Measurements from ENCODE around the gene PRRT4.
A peak's percentile ranks its signal among the peaks of the same experiment; 100 is the strongest.

Gene PRRT4

GRCh38 chr7:128404143-128404681 lies 42.7 kb upstream of the PRRT4 start:
- Histone ChIP-seq H3K4me1 (ENCODE audit: control insufficient read depth, insufficient read depth, low read length) (peaks cover 46% of the 10 kb centered on the region), H3K9me3 (ENCODE audit: control insufficient read depth, low read length) (no peaks in the 10 kb centered on the region), H3K4me3 (ENCODE audit: low read length) (peak overlapping the region; percentile 20), H3K27me3 (ENCODE audit: control insufficient read depth, insufficient read depth, low read length) (peaks cover 6% of the 10 kb centered on the region), H3K36me3 (ENCODE audit: control insufficient read depth, insufficient read depth, low read length) (peaks cover 16% of the 10 kb centered on the region), H3K9ac (ENCODE audit: low read length) (peak overlapping the region; percentile 68)

- Histone ChIP-seq H3K4me1 (ENCODE audit: control insufficient read depth, insufficient read depth, low read length) (peaks cover 41% of the 10 kb centered on the region), H3K9ac (ENCODE audit: low read length) (peak overlapping the region; percentile 54), H3K9me3 (ENCODE audit: control insufficient read depth, low read length) (no peaks in the 10 kb centered on the region), H3K36me3 (ENCODE audit: control insufficient read depth, insufficient read depth, low read length) (peaks cover 16% of the 10 kb centered on the region), H3K4me3 (ENCODE audit: low read length) (no peak overlapping the region), H3K27me3 (ENCODE audit: control insufficient read depth, insufficient read depth, low read length) (peaks cover under 1% of the 10 kb centered on the region)
Observed at GRCh38 chr7:128403676-128404075, 42.2 kb upstream of the PRRT4 start.

- Histone ChIP-seq H3K9me3 (ENCODE audit: control insufficient read depth, low read length) (no peaks in the 10 kb centered on the region), H3K36me3 (ENCODE audit: control insufficient read depth, insufficient read depth, low read length) (peaks cover 24% of the 10 kb centered on the region), H3K4me3 (ENCODE audit: low read length) (no peak overlapping the region), H3K4me1 (ENCODE audit: control insufficient read depth, insufficient read depth, low read length) (peaks cover 28% of the 10 kb centered on the region), H3K27me3 (ENCODE audit: control insufficient read depth, insufficient read depth, low read length) (no peaks in the 10 kb centered on the region), H3K9ac (ENCODE audit: low read length) (no peak overlapping the region)
Observed at GRCh38 chr7:128402356-128402755, 40.9 kb upstream of the PRRT4 start.

- H3K9ac ChIP-seq (ENCODE audit: low read length) = no peak overlapping the region
- H3K9me3 ChIP-seq (ENCODE audit: control insufficient read depth, low read length) = no peaks in the 10 kb centered on the region
- no peak overlapping the region for H3K4me3 ChIP-seq (ENCODE audit: low read length)
- peaks cover 24% of the 10 kb centered on the region for H3K36me3 ChIP-seq (ENCODE audit: control insufficient read depth, insufficient read depth, low read length)
- H3K4me1 ChIP-seq (ENCODE audit: control insufficient read depth, insufficient read depth, low read length) = peaks cover 17% of the 10 kb centered on the region
- H3K27me3 ChIP-seq (ENCODE audit: control insufficient read depth, insufficient read depth, low read length) = no peaks in the 10 kb centered on the region
Observed at GRCh38 chr7:128400566-128400965, 39.1 kb upstream of the PRRT4 start.

GRCh38 chr7:128399991-128400390 lies 38.5 kb upstream of the PRRT4 start:
- Histone ChIP-seq H3K27me3 (ENCODE audit: control insufficient read depth, insufficient read depth, low read length) (no peaks in the 10 kb centered on the region), H3K36me3 (ENCODE audit: control insufficient read depth, insufficient read depth, low read length) (peaks cover 24% of the 10 kb centered on the region), H3K9me3 (ENCODE audit: control insufficient read depth, low read length) (no peaks in the 10 kb centered on the region), H3K4me3 (ENCODE audit: low read length) (no peak overlapping the region), H3K9ac (ENCODE audit: low read length) (no peak overlapping the region), H3K4me1 (ENCODE audit: control insufficient read depth, insufficient read depth, low read length) (peaks cover 13% of the 10 kb centered on the region)

- H3K27me3 ChIP-seq (ENCODE audit: control insufficient read depth, insufficient read depth, low read length) = no peaks in the 10 kb centered on the region
- peaks cover 3% of the 10 kb centered on the region for H3K4me1 ChIP-seq (ENCODE audit: control insufficient read depth, insufficient read depth, low read length)
- H3K9me3 ChIP-seq (ENCODE audit: control insufficient read depth, low read length) = no peaks in the 10 kb centered on the region
- H3K36me3 ChIP-seq (ENCODE audit: control insufficient read depth, insufficient read depth, low read length) = peaks cover 24% of the 10 kb centered on the region
- H3K9ac ChIP-seq (ENCODE audit: low read length) = no peak overlapping the region
- H3K4me3 ChIP-seq (ENCODE audit: low read length) = no peak overlapping the region
Observed at GRCh38 chr7:128398841-128399135, 37.3 kb upstream of the PRRT4 start.

- H3K36me3 ChIP-seq (ENCODE audit: control insufficient read depth, insufficient read depth, low read length) = peaks cover 24% of the 10 kb centered on the region
- no peaks in the 10 kb centered on the region for H3K9me3 ChIP-seq (ENCODE audit: control insufficient read depth, low read length)
- H3K4me3 ChIP-seq (ENCODE audit: low read length) = no peak overlapping the region
- no peak overlapping the region for H3K9ac ChIP-seq (ENCODE audit: low read length)
- H3K4me1 ChIP-seq (ENCODE audit: control insufficient read depth, insufficient read depth, low read length) = no peaks in the 10 kb centered on the region
- no peaks in the 10 kb centered on the region for H3K27me3 ChIP-seq (ENCODE audit: control insufficient read depth, insufficient read depth, low read length)
Observed at GRCh38 chr7:128398016-128398840, 36.7 kb upstream of the PRRT4 start.

- Histone ChIP-seq H3K36me3 (ENCODE audit: control insufficient read depth, insufficient read depth, low read length) (peaks cover 18% of the 10 kb centered on the region), H3K27me3 (ENCODE audit: control insufficient read depth, insufficient read depth, low read length) (no peaks in the 10 kb centered on the region), H3K4me3 (ENCODE audit: low read length) (no peak overlapping the region), H3K4me1 (ENCODE audit: control insufficient read depth, insufficient read depth, low read length) (no peaks in the 10 kb centered on the region), H3K9ac (ENCODE audit: low read length) (no peak overlapping the region), H3K9me3 (ENCODE audit: control insufficient read depth, low read length) (no peaks in the 10 kb centered on the region)
Observed at GRCh38 chr7:128396357-128396756, 34.9 kb upstream of the PRRT4 start.

GRCh38 chr7:128395748-128396147 lies 34.3 kb upstream of the PRRT4 start:
- Histone ChIP-seq H3K4me3 (ENCODE audit: low read length) (no peak overlapping the region), H3K27me3 (ENCODE audit: control insufficient read depth, insufficient read depth, low read length) (no peaks in the 10 kb centered on the region), H3K9ac (ENCODE audit: low read length) (no peak overlapping the region), H3K9me3 (ENCODE audit: control insufficient read depth, low read length) (no peaks in the 10 kb centered on the region), H3K36me3 (ENCODE audit: control insufficient read depth, insufficient read depth, low read length) (peaks cover 12% of the 10 kb centered on the region), H3K4me1 (ENCODE audit: control insufficient read depth, insufficient read depth, low read length) (no peaks in the 10 kb centered on the region)

- Histone ChIP-seq H3K4me1 (ENCODE audit: control insufficient read depth, insufficient read depth, low read length) (no peaks in the 10 kb centered on the region), H3K36me3 (ENCODE audit: control insufficient read depth, insufficient read depth, low read length) (peaks cover 8% of the 10 kb centered on the region), H3K9ac (ENCODE audit: low read length) (no peak overlapping the region), H3K9me3 (ENCODE audit: control insufficient read depth, low read length) (no peaks in the 10 kb centered on the region), H3K27me3 (ENCODE audit: control insufficient read depth, insufficient read depth, low read length) (no peaks in the 10 kb centered on the region), H3K4me3 (ENCODE audit: low read length) (no peak overlapping the region)
Observed at GRCh38 chr7:128394904-128395496, 33.5 kb upstream of the PRRT4 start.

- no peaks in the 10 kb centered on the region for H3K4me1 ChIP-seq (ENCODE audit: control insufficient read depth, insufficient read depth, low read length)
- H3K4me3 ChIP-seq (ENCODE audit: low read length) = no peak overlapping the region
- H3K27me3 ChIP-seq (ENCODE audit: control insufficient read depth, insufficient read depth, low read length) = peaks cover 5% of the 10 kb centered on the region
- no peak overlapping the region for H3K9ac ChIP-seq (ENCODE audit: low read length)
- peaks cover 8% of the 10 kb centered on the region for H3K36me3 ChIP-seq (ENCODE audit: control insufficient read depth, insufficient read depth, low read length)
- no peaks in the 10 kb centered on the region for H3K9me3 ChIP-seq (ENCODE audit: control insufficient read depth, low read length)
Observed at GRCh38 chr7:128393526-128394330, 32.2 kb upstream of the PRRT4 start.

All from mucosa of stomach (tissue), 1 donor.